DMS114 treated with DMSO at 0.1 percent for 48 hours (cell line): ENCODE data around the gene NRL.
"Not testable (repeated sequence)": the region's sequence is repeated elsewhere in the genome, so short reads cannot be mapped to it uniquely, and the experiment has no call there.

Experiments
- DNase-seq: peaks from one replicate; lab custom pipeline; 2025; ENCODE audit not compliant: unreplicated experiment; lab: John Stamatoyannopoulos, UW

The NRL gene

GRCh38 chr14:24127673-24128072 lies 12.9 kb upstream of the NRL start:
- DNase-seq, result no peak

GRCh38 chr14:24126939-24127338 lies 12.2 kb upstream of the NRL start:
- DNase-seq, result no peak

- DNase-seq, result no peak
Measured at GRCh38 chr14:24123424-24124417, 9.0 kb upstream of the NRL start.

- DNase-seq, result no peak
Measured at GRCh38 chr14:24122898-24123297, 8.1 kb upstream of the NRL start.

GRCh38 chr14:24122416-24122815 lies 7.7 kb upstream of the NRL start:
- no peak for DNase-seq

- no peak for DNase-seq
Measured at GRCh38 chr14:24121210-24121609, 6.5 kb upstream of the NRL start.

- no peak for DNase-seq
Measured at GRCh38 chr14:24119691-24120090, 4.9 kb upstream of the NRL start.

- no peak for DNase-seq
Measured at GRCh38 chr14:24117179-24117578, 2.4 kb upstream of the NRL start.

GRCh38 chr14:24116128-24116814 lies 1.5 kb upstream of the NRL start:
- no peak for DNase-seq

- DNase-seq, result no peak
Measured at GRCh38 chr14:24115422-24116127, 826 bp upstream of the NRL start.

- DNase-seq, result peak; percentile 79
Measured at GRCh38 chr14:24113801-24114531, 783 bp downstream of the NRL start.

- DNase-seq, result no peak
Measured at GRCh38 chr14:24113379-24113800, 1.4 kb downstream of the NRL start.

GRCh38 chr14:24110523-24110922 lies 4.2 kb downstream of the NRL start:
- no peak for DNase-seq

GRCh38 chr14:24110060-24110459 lies 4.7 kb downstream of the NRL start:
- DNase-seq, result no peak

- no peak for DNase-seq
Measured at GRCh38 chr14:24108336-24108874, 6.3 kb downstream of the NRL start.

- DNase-seq, result no peak
Measured at GRCh38 chr14:24106672-24107271, 8.0 kb downstream of the NRL start.

- DNase-seq, result not testable (repeated sequence)
Measured at GRCh38 chr14:24105609-24106239, 9.0 kb downstream of the NRL start.

GRCh38 chr14:24103451-24103850 lies 11.3 kb downstream of the NRL start:
- no peak for DNase-seq

GRCh38 chr14:24102357-24103048 lies 12.2 kb downstream of the NRL start:
- no peak for DNase-seq
